ENCODE measurements around the gene THBD.

GRCh38 chr20:23078351-23079015 lies 29.0 kb upstream of the THBD start:
- no peak for TF ChIP-seq POLR2A (IDR thresholded peaks at IDR 0.05)
- TF ChIP-seq, protein P1, sequence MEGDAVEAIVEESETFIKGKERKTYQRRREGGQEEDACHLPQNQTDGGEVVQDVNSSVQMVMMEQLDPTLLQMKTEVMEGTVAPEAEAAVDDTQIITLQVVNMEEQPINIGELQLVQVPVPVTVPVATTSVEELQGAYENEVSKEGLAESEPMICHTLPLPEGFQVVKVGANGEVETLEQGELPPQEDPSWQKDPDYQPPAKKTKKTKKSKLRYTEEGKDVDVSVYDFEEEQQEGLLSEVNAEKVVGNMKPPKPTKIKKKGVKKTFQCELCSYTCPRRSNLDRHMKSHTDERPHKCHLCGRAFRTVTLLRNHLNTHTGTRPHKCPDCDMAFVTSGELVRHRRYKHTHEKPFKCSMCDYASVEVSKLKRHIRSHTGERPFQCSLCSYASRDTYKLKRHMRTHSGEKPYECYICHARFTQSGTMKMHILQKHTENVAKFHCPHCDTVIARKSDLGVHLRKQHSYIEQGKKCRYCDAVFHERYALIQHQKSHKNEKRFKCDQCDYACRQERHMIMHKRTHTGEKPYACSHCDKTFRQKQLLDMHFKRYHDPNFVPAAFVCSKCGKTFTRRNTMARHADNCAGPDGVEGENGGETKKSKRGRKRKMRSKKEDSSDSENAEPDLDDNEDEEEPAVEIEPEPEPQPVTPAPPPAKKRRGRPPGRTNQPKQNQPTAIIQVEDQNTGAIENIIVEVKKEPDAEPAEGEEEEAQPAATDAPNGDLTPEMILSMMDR (IDR thresholded peaks at IDR 0.05) = no peak
